Central memory CD8-positive, alpha-beta T cell (primary cell): ENCODE results near the gene GLOD5.
A peak's percentile ranks its signal among the peaks of the same experiment; 100 is the strongest.
"Not testable (repeated sequence)": the region's sequence is repeated elsewhere in the genome, so short reads cannot be mapped to it uniquely, and the experiment has no call there.

Experiments used
- ATAC-seq: fragments of 150-1000 bp; cut with Tn5 transposase; replicated peaks from 2 replicates; pipeline ENCODE4 v1.10.0; 2022; ENCODE audit warnings: mild to moderate bottlenecking, moderate FRiP score, moderate number of reproducible peaks; ENCODE audit not compliant: poor library complexity, severe bottlenecking; ENCODE audit errors: extremely low read depth
- DNase-seq, 2 donors: peaks; one replicate each; pipeline ENCODE4 v3.0.0; 2021; ENCODE audit warnings: low spot score in 2 of 2
- H3K27ac Mint-ChIP-seq: one replicate; pipeline ENCODE4 v1.8.0; 2022; ENCODE audit warnings: low read depth, mild to moderate bottlenecking, moderate library complexity, mixed read lengths
- H3K27me3 Mint-ChIP-seq: one replicate; pipeline ENCODE4 v1.8.0; 2022; ENCODE audit warnings: mixed read lengths
- H3K36me3 Mint-ChIP-seq: one replicate; pipeline ENCODE4 v1.8.0; 2022; ENCODE audit warnings: mild to moderate bottlenecking, moderate library complexity, mixed read lengths; ENCODE audit not compliant: insufficient read depth
- H3K4me1 Mint-ChIP-seq: one replicate; pipeline ENCODE4 v1.8.0; 2022; ENCODE audit warnings: mixed read lengths
- H3K4me3 Mint-ChIP-seq: one replicate; pipeline ENCODE4 v1.8.0; 2022; ENCODE audit warnings: mild to moderate bottlenecking, moderate library complexity, mixed read lengths
- H3K9me3 Mint-ChIP-seq: one replicate; pipeline ENCODE4 v1.8.0; 2022; ENCODE audit warnings: mixed read lengths

GLOD5 gene

GRCh38 chrX:48802905-48803200 lies 41.3 kb downstream of the GLOD5 start:
- peaks cover 16% of the 10 kb centered on the region for H3K36me3 Mint-ChIP-seq
- ATAC-seq (no peak), DNase-seq (no peak)
- no peaks in the 10 kb centered on the region for H3K27me3 Mint-ChIP-seq
- no peaks in the 10 kb centered on the region for H3K9me3 Mint-ChIP-seq
- H3K4me1 Mint-ChIP-seq = peaks cover 31% of the 10 kb centered on the region
- H3K27ac Mint-ChIP-seq = peak overlapping the region; percentile 97
- H3K4me3 Mint-ChIP-seq = peak overlapping the region; percentile 96

GRCh38 chrX:48806081-48806480 lies 44.5 kb downstream of the GLOD5 start:
- no peak overlapping the region for H3K27ac Mint-ChIP-seq

GRCh38 chrX:48813644-48814043 lies 52.1 kb downstream of the GLOD5 start:
- Mint-ChIP-seq H3K9me3 (no peaks in the 10 kb centered on the region), H3K36me3 (peaks cover 9% of the 10 kb centered on the region), H3K4me3 (no peak overlapping the region), H3K4me1 (no peaks in the 10 kb centered on the region), H3K27ac (peak overlapping the region; percentile 72), H3K27me3 (no peaks in the 10 kb centered on the region)
- ATAC-seq (no peak), DNase-seq (no peak)

More at GRCh38 chrX:48806081-48806480, 44.5 kb downstream of the GLOD5 start:
- ATAC-seq = no peak
- Mint-ChIP-seq H3K4me3 (no peak overlapping the region), H3K4me1 (peaks cover 21% of the 10 kb centered on the region), H3K9me3 (no peaks in the 10 kb centered on the region), H3K36me3 (peaks cover 14% of the 10 kb centered on the region), H3K27me3 (no peaks in the 10 kb centered on the region)
- DNase-seq = no peak

DNA sequence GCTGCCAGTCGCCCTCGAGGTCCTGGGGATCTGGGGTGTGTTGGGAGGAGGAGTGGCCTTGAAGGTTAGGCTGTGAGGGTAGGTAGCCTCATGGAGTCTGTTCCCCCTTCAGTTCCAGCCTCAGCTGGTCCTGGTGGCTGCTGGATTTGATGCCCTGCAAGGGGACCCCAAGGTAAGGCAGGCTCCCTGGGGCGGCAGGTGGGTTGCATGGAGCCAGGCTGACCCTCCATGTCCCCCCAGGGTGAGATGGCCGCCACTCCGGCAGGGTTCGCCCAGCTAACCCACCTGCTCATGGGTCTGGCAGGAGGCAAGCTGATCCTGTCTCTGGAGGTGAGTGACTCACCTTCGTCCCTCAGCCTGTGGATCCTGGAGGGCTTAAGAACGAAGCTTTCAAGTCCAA lies 53.2 kb downstream of the GLOD5 start:
- Mint-ChIP-seq H3K27me3 (no peaks in the 10 kb centered on the region), H3K4me3 (no peak overlapping the region), H3K36me3 (peaks cover 9% of the 10 kb centered on the region), H3K4me1 (no peaks in the 10 kb centered on the region), H3K9me3 (no peaks in the 10 kb centered on the region), H3K27ac (no peak overlapping the region)
- ATAC-seq (no peak), DNase-seq (no peak)

DNA sequence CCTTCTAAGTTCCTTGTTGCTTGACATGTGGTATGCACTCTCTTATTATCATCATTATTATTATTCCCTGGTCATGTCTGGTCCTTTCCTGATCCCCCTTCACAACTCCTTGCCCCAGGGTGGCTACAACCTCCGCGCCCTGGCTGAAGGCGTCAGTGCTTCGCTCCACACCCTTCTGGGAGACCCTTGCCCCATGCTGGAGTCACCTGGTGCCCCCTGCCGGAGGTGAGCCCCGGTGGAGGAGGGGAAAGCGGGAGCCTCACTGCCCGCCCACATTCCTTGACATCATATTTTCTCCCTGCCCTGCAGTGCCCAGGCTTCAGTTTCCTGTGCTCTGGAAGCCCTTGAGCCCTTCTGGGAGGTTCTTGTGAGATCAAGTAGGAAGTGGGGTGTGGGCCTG lies 53.7 kb downstream of the GLOD5 start:
- H3K27ac Mint-ChIP-seq = no peak overlapping the region
- no peak for ATAC-seq
- H3K4me1 Mint-ChIP-seq = no peaks in the 10 kb centered on the region
- no peaks in the 10 kb centered on the region for H3K9me3 Mint-ChIP-seq
- H3K36me3 Mint-ChIP-seq = peaks cover 9% of the 10 kb centered on the region
- H3K27me3 Mint-ChIP-seq = no peaks in the 10 kb centered on the region
- DNase-seq = no peak
- no peak overlapping the region for H3K4me3 Mint-ChIP-seq

DNA sequence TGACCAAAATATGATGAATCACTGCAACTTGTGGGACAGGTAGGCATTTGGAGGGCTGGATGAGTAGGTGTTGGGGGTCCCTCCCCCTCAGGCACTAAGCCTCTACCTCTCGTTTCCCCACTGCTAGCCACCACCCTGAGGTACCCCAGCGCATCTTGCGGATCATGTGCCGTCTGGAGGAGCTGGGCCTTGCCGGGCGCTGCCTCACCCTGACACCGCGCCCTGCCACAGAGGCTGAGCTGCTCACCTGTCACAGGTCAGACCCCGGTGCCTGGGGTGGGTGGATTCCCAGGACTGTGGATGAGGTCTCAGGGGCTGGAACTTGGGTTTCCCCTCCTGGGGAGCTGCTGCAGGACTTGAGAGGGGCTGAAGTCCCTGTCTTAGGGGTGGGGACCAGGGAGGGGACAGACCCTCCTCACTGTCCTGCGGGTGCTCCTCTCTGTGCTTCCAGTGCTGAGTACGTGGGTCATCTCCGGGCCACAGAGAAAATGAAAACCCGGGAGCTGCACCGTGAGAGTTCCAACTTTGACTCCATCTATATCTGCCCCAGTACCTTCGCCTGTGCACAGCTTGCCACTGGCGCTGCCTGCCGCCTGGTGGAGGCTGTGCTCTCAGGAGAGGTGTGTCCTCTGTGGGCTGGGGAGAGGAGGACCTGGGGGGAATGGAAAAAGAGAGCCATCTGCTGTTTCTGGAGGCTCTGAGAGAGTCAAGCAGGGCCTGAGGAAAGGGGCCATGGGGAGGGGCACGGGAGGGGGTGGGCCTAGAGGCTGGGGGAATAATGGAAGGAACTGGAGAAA lies 54.7 kb downstream of the GLOD5 start:
- Mint-ChIP-seq H3K4me1 (no peaks in the 10 kb centered on the region), H3K27me3 (no peaks in the 10 kb centered on the region), H3K4me3 (no peak overlapping the region), H3K27ac (no peak overlapping the region), H3K9me3 (no peaks in the 10 kb centered on the region), H3K36me3 (peaks cover 8% of the 10 kb centered on the region)
- DNase-seq = no peak
- no peak for ATAC-seq

DNA sequence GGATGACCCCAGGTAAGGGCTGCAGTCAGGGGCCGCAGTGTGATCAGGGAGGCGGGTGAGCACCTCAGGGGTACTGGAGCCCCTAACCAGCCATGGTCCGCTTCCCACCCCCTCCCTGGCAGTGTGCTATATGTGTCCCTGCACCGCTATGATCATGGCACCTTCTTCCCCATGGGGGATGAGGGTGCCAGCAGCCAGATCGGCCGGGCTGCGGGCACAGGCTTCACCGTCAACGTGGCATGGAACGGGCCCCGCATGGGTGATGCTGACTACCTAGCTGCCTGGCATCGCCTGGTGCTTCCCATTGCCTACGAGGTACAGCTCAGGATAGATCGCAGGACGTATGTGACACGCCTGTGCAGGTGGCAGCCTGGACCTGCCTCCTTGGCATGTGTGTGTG lies 56.6 kb downstream of the GLOD5 start:
- no peaks in the 10 kb centered on the region for H3K4me1 Mint-ChIP-seq
- H3K9me3 Mint-ChIP-seq = no peaks in the 10 kb centered on the region
- DNase-seq (no peak), ATAC-seq (no peak)
- H3K4me3 Mint-ChIP-seq = no peak overlapping the region
- H3K27ac Mint-ChIP-seq = no peak overlapping the region
- H3K36me3 Mint-ChIP-seq = peaks cover 4% of the 10 kb centered on the region
- no peaks in the 10 kb centered on the region for H3K27me3 Mint-ChIP-seq

- Mint-ChIP-seq H3K4me3 (no peak overlapping the region), H3K27me3 (no peaks in the 10 kb centered on the region), H3K27ac (no peak overlapping the region), H3K36me3 (peaks cover 2% of the 10 kb centered on the region), H3K9me3 (no peaks in the 10 kb centered on the region), H3K4me1 (no peaks in the 10 kb centered on the region)
- no peak for ATAC-seq
- no peak for DNase-seq
These were observed 57.3 kb downstream of the GLOD5 start for GRCh38 chrX:48818866-48819265.

- H3K36me3 Mint-ChIP-seq, H3K4me1 Mint-ChIP-seq, H3K27me3 Mint-ChIP-seq, ATAC-seq, H3K9me3 Mint-ChIP-seq, H3K4me3 Mint-ChIP-seq, DNase-seq, H3K27ac Mint-ChIP-seq: not testable (repeated sequence)
These were observed 57.8 kb downstream of the GLOD5 start for GRCh38 chrX:48819394-48819793.

GRCh38 chrX:48823053-48823452 lies 61.5 kb downstream of the GLOD5 start:
- Mint-ChIP-seq H3K4me3 (no peak overlapping the region), H3K36me3 (peaks cover 5% of the 10 kb centered on the region), H3K4me1 (peaks cover 4% of the 10 kb centered on the region), H3K27me3 (peaks cover 9% of the 10 kb centered on the region), H3K9me3 (no peaks in the 10 kb centered on the region), H3K27ac (no peak overlapping the region)
- no peak for ATAC-seq
- DNase-seq = no peak
